ENCODE results near the gene IGSF8. TPM values are rescaled to one million over a fixed set of nuclear protein-coding genes. Genes with fewer than 3 reads are reported as not detected.
"Not testable (repeated sequence)": the region's sequence is repeated elsewhere in the genome, so short reads cannot be mapped to it uniquely, and the experiment has no call there.

The IGSF8 gene
- total RNA-seq, 2 experiments from 2014 or later = 41.7 to 44.4 TPM

DNA sequence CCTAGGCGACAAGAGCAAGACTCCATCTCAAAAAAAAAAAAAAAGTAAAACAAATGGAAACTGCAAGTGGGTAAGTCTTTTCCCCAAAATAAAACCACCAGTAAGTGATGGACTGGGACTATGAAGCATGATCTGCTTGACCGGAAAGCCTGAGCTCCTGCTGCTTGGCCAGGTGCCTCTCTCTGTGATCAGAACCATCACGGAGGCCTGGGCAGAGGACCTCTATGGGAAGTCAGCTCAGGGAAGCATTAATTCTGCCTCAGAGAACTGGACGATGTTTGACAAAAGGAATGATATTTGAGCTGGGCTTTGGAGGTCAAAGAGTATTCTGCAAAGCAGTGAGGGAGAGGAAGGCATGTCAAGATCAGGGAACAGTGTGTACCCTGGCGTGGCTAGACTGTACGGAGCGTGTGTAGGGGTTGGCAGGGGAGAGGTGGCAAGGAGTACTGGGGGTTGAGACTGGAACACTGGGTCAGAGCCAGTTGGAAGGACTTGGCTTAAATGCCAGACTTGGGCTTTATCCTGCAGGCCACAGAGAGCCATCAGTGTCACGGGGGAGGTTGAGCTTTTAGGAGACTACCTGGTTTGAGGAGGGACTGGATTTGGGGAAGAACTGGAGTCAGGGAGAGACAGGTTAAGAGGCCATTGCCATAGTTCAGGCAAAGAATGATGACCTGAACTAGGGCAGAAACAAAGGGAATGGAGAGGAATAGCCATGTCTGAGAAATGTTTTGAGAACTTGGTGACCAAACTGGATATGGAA is 33.6 kb upstream of the IGSF8 start:
- no peaks in the 10 kb centered on the region for H3K36me3 Mint-ChIP-seq (ENCODE audit: low read depth)
- no peak overlapping the region for H3K4me3 Mint-ChIP-seq
- ATAC-seq = no peak
- H3K27me3 Mint-ChIP-seq (ENCODE audit: low read depth) = peaks cover 25% of the 10 kb centered on the region
- no peaks in the 10 kb centered on the region for H3K4me1 Mint-ChIP-seq (ENCODE audit: low read depth)
- CTCF ChIA-PET = interaction anchor here (0.6 kb wide), 1 partner anchor 160 kb away, joined by 3 read pairs; no protein-coding TSS in a partner anchor
- POLR2A ChIA-PET = no interaction called here
- no peak for DNase-seq
- no peak overlapping the region for H3K27ac Mint-ChIP-seq
- H3K9me3 Mint-ChIP-seq (ENCODE audit: insufficient read depth) = no peaks in the 10 kb centered on the region

DNA sequence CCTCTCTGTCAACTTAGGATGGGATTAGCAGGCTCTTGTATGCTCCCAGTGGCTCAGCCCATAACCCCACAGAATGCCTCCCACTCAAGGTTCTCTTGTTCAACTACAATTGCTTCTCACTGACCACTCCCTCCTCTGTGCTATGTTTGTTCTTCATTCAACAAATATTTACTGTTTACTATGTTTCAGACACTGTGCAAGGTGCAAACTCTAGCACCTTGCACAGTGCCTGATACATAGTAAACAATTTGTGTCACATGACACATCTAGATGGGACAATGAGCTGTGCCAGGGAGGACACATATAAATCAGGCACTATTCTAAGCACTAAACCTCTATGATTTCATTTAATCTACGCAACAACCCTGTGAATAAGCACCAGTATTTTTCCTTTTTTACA is 32.5 kb upstream of the IGSF8 start:
- no peaks in the 10 kb centered on the region for H3K4me1 Mint-ChIP-seq (ENCODE audit: low read depth)
- ATAC-seq (no peak), DNase-seq (no peak)
- H3K36me3 Mint-ChIP-seq (ENCODE audit: low read depth) = no peaks in the 10 kb centered on the region
- no peak overlapping the region for H3K4me3 Mint-ChIP-seq
- ChIA-PET POLR2A (no interaction called here), CTCF (interaction anchor here (1.4 kb wide), 1 partner anchor 245 kb away, joined by 4 read pairs; no protein-coding TSS in a partner anchor)
- peaks cover 25% of the 10 kb centered on the region for H3K27me3 Mint-ChIP-seq (ENCODE audit: low read depth)
- H3K9me3 Mint-ChIP-seq (ENCODE audit: insufficient read depth) = no peaks in the 10 kb centered on the region
- no peak overlapping the region for H3K27ac Mint-ChIP-seq

DNA sequence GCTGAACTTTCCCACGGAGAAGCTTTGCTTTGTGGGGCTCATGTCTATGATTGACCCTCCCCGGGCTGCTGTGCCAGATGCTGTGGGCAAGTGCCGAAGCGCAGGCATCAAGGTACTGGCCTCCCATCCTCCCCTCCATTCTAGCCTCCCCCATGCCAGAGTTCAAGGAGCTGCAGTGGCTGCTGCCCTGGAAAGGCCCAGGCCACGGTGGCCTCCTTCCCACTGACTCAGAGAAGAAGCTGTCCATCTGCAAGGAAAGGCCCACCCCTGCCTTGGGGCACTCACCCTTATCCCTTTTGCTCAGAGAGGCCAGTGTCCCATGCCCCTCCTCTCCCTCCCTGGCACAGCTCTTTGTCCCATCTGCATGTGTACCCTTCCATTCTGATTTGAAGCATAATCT is 32.1 kb upstream of the IGSF8 start:
- H3K4me3 Mint-ChIP-seq = no peak overlapping the region
- no peaks in the 10 kb centered on the region for H3K9me3 Mint-ChIP-seq (ENCODE audit: insufficient read depth)
- no peaks in the 10 kb centered on the region for H3K36me3 Mint-ChIP-seq (ENCODE audit: low read depth)
- POLR2A ChIA-PET = no interaction called here
- H3K4me1 Mint-ChIP-seq (ENCODE audit: low read depth) = no peaks in the 10 kb centered on the region
- peaks cover 25% of the 10 kb centered on the region for H3K27me3 Mint-ChIP-seq (ENCODE audit: low read depth)
- H3K27ac Mint-ChIP-seq = no peak overlapping the region
- ATAC-seq = no peak
- CTCF ChIA-PET = interaction anchor here (1.4 kb wide), 1 partner anchor 246 kb away, joined by 4 read pairs; no protein-coding TSS in a partner anchor
- no peak for DNase-seq

DNA sequence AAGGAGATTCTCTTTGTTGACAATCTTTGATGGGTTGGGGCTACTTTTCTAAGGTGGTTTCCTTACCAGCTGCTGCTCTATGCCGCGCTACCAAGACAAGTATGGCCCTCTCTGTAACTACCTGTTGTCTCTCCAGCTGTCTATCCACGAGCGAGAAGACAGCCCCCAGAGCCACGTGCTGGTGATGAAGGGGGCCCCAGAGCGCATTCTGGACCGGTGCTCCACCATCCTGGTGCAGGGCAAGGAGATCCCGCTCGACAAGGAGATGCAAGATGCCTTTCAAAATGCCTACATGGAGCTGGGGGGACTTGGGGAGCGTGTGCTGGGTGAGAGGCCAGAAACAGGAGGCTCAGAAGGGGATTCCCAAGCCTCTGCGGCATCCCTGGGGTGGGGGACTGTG is 31.5 kb upstream of the IGSF8 start:
- no peak for ATAC-seq
- DNase-seq = no peak
- Mint-ChIP-seq H3K27ac (no peak overlapping the region), H3K36me3 (ENCODE audit: low read depth) (no peaks in the 10 kb centered on the region), H3K9me3 (ENCODE audit: insufficient read depth) (no peaks in the 10 kb centered on the region), H3K4me1 (ENCODE audit: low read depth) (no peaks in the 10 kb centered on the region), H3K4me3 (no peak overlapping the region), H3K27me3 (ENCODE audit: low read depth) (peaks cover 25% of the 10 kb centered on the region)
- ChIA-PET POLR2A (no interaction called here), CTCF (interaction anchor here (1.4 kb wide), 1 partner anchor 246 kb away, joined by 4 read pairs; no protein-coding TSS in a partner anchor)

DNA sequence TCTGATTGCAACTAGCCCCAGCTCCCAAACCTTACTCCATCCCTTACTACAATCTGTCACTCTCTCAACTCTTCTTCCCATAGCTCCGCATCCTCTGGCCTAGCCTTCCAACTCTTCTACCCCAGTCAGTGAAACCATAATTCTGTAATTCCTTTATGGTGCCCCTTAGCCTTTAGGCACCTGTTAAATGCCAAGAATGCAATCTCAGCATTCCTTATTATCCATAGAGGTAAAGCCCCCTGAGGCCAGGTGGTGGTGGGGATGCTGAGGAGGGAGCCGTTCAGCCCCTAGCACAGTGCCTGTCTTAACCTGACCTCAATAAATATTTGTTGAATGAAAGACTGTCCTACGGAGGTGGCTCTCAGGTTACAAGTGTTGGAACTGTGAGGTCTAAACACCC is 31.1 kb upstream of the IGSF8 start:
- Mint-ChIP-seq H3K27ac (no peak overlapping the region), H3K36me3 (ENCODE audit: low read depth) (no peaks in the 10 kb centered on the region), H3K9me3 (ENCODE audit: insufficient read depth) (no peaks in the 10 kb centered on the region), H3K4me1 (ENCODE audit: low read depth) (no peaks in the 10 kb centered on the region), H3K4me3 (no peak overlapping the region), H3K27me3 (ENCODE audit: low read depth) (peaks cover 25% of the 10 kb centered on the region)
- ChIA-PET CTCF (interaction anchor here (1.4 kb wide), 1 partner anchor 247 kb away, joined by 4 read pairs; no protein-coding TSS in a partner anchor), POLR2A (no interaction called here)
- DNase-seq = no peak
- no peak for ATAC-seq

DNA sequence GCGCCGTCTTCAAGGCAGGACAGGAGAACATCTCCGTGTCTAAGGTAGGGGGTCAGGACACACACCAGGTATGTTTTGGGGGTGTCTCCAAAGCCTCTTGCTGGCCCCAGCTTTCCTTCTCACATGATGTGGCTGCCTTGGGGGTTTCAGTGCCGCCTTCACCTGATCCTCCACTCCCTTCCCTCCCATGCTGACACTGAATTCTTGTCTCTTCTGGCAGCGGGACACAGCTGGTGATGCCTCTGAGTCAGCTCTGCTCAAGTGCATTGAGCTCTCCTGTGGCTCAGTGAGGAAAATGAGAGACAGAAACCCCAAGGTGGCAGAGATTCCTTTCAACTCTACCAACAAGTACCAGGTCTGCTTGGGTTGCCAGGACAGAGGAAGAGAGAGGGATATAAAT is 30.6 kb upstream of the IGSF8 start:
- CTCF ChIA-PET = no interaction called here
- DNase-seq = no peak
- POLR2A ChIA-PET = no interaction called here
- ATAC-seq = no peak
- Mint-ChIP-seq H3K27me3 (ENCODE audit: low read depth) (peaks cover 25% of the 10 kb centered on the region), H3K36me3 (ENCODE audit: low read depth) (no peaks in the 10 kb centered on the region), H3K27ac (no peak overlapping the region), H3K9me3 (ENCODE audit: insufficient read depth) (no peaks in the 10 kb centered on the region), H3K4me3 (no peak overlapping the region), H3K4me1 (ENCODE audit: low read depth) (no peaks in the 10 kb centered on the region)

DNA sequence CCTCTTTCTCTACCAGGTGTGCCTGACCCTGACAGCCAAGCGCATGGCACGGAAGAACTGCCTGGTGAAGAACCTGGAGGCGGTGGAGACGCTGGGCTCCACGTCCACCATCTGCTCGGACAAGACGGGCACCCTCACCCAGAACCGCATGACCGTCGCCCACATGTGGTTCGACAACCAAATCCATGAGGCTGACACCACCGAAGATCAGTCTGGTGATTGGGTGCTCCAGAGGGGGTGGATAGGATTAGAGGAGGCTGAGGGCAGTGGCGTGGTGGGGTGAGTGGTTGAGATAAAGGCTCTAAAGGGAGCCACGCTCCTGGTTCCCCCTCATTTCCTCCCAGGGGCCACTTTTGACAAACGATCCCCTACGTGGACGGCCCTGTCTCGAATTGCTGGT is 30.2 kb upstream of the IGSF8 start:
- H3K4me3 Mint-ChIP-seq = no peak overlapping the region
- H3K4me1 Mint-ChIP-seq (ENCODE audit: low read depth) = no peaks in the 10 kb centered on the region

DNA sequence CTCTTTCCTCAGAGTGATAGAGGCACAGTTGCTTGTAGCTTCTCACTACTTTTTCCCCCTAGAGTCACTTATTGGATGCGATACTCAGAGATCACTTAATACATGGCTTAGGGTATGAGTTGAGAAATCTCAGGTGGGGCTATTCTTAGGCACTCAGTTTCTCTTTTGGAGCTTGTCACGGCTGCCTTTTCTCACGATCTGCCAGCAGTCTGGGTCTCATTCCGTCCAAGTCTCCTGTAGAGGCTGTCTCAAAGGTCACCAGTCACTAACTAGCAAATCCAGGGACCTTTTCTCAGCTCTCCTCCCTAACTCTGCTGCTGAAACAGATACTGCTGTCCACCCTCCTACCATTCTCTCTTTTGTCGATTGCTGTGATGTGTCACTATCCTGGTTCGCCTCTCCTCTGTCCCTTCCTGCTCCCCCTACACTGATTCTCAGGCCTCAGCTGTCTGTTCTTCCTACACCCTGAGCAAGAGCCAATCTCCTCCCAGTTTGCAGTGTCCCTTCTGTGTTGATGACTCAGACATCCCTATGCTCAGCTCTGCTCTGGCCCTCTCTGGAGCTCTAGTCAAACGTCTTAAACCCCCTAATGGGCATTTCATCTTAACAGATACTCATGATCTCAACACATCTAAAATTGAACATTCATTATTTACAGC is 29.6 kb upstream of the IGSF8 start:
- no peak overlapping the region for H3K27ac Mint-ChIP-seq
- H3K4me3 Mint-ChIP-seq = no peak overlapping the region
- ATAC-seq (no peak), DNase-seq (no peak)
- no peaks in the 10 kb centered on the region for H3K4me1 Mint-ChIP-seq (ENCODE audit: low read depth)
- POLR2A ChIA-PET = no interaction called here
- peaks cover 22% of the 10 kb centered on the region for H3K27me3 Mint-ChIP-seq (ENCODE audit: low read depth)
- CTCF ChIA-PET = interaction anchor here (0.7 kb wide), 1 partner anchor 249 kb away, joined by 3 read pairs; no protein-coding TSS in a partner anchor
- H3K9me3 Mint-ChIP-seq (ENCODE audit: insufficient read depth) = no peaks in the 10 kb centered on the region
- H3K36me3 Mint-ChIP-seq (ENCODE audit: low read depth) = no peaks in the 10 kb centered on the region

More for the DNA sequence above, 30.2 kb upstream of the IGSF8 start:
- no peak for ATAC-seq
- no peak for DNase-seq
- Mint-ChIP-seq H3K36me3 (ENCODE audit: low read depth) (no peaks in the 10 kb centered on the region), H3K9me3 (ENCODE audit: insufficient read depth) (no peaks in the 10 kb centered on the region), H3K27ac (no peak overlapping the region), H3K27me3 (ENCODE audit: low read depth) (peaks cover 22% of the 10 kb centered on the region)
- CTCF ChIA-PET = no interaction called here
- POLR2A ChIA-PET = no interaction called here

DNA sequence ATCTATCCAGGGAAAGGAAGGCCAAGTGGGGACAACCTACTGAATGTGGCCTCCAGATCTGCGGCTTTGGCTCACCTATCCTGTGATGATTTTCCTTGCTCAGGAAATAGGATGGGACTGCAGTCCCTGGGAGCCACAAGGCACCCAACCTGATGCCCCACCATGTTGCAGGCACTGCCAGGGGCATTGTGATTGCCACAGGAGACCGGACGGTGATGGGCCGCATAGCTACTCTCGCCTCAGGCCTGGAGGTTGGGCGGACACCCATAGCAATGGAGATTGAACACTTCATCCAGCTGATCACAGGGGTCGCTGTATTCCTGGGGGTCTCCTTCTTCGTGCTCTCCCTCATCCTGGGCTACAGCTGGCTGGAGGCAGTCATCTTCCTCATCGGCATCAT is 29.0 kb upstream of the IGSF8 start:
- Mint-ChIP-seq H3K4me3 (no peak overlapping the region), H3K9me3 (ENCODE audit: insufficient read depth) (no peaks in the 10 kb centered on the region), H3K27ac (no peak overlapping the region), H3K27me3 (ENCODE audit: low read depth) (peaks cover 16% of the 10 kb centered on the region), H3K4me1 (ENCODE audit: low read depth) (no peaks in the 10 kb centered on the region), H3K36me3 (ENCODE audit: low read depth) (no peaks in the 10 kb centered on the region)
- no peak for DNase-seq
- ChIA-PET CTCF (no interaction called here), POLR2A (no interaction called here)
- ATAC-seq = no peak

DNA sequence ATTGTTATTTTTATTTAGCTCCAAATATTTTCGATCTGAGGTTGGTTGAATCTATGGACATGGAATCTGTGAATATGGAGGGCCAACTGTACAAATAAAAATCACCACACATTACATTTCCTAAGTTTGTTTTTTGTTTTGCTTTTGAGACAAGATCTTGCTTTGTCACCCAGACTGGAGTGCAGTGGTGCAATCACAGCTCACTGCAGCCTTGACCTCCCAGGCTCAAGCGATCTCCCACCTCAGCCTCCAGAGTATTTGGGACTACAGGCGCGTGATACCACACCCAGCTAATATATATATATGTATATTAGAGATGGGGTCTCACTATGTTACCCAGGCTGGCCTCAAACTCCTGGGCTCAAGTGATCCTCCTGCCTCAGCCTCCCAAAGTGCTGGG is 27.9 kb upstream of the IGSF8 start:
- POLR2A ChIA-PET, ATAC-seq: not testable (repeated sequence)

DNA sequence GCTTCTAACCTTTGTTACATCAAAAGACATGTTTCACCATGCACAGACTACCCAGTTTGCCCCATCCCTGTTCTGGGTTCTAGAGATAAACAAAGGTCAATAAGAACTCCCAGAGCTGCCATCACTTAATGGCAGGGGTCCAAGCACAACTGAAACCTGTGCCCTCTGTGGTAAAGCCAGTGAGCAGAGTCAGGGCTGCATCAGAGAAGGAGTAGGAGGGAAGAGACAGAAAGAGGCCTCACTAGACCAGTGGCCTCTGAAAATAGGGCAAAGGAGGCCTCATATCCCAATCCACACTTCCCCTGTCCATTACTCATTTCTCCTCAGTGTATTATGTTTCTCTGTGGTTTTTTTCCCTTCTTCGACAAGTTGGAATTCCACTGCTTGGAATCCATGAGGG is 27.3 kb upstream of the IGSF8 start:
- DNase-seq (no peak), ATAC-seq (no peak)
- H3K9me3 Mint-ChIP-seq (ENCODE audit: insufficient read depth) = no peaks in the 10 kb centered on the region
- CTCF ChIA-PET = no interaction called here
- no peaks in the 10 kb centered on the region for H3K36me3 Mint-ChIP-seq (ENCODE audit: low read depth)
- peaks cover 5% of the 10 kb centered on the region for H3K27me3 Mint-ChIP-seq (ENCODE audit: low read depth)
- no peak overlapping the region for H3K27ac Mint-ChIP-seq
- H3K4me3 Mint-ChIP-seq = no peak overlapping the region
- H3K4me1 Mint-ChIP-seq (ENCODE audit: low read depth) = no peaks in the 10 kb centered on the region
- POLR2A ChIA-PET = no interaction called here

More for the DNA sequence above, 27.9 kb upstream of the IGSF8 start:
- H3K36me3 Mint-ChIP-seq (ENCODE audit: low read depth); H3K27me3 Mint-ChIP-seq (ENCODE audit: low read depth); H3K4me3 Mint-ChIP-seq; H3K4me1 Mint-ChIP-seq (ENCODE audit: low read depth); H3K27ac Mint-ChIP-seq; H3K9me3 Mint-ChIP-seq (ENCODE audit: insufficient read depth); CTCF ChIA-PET; DNase-seq: not testable (repeated sequence)

DNA sequence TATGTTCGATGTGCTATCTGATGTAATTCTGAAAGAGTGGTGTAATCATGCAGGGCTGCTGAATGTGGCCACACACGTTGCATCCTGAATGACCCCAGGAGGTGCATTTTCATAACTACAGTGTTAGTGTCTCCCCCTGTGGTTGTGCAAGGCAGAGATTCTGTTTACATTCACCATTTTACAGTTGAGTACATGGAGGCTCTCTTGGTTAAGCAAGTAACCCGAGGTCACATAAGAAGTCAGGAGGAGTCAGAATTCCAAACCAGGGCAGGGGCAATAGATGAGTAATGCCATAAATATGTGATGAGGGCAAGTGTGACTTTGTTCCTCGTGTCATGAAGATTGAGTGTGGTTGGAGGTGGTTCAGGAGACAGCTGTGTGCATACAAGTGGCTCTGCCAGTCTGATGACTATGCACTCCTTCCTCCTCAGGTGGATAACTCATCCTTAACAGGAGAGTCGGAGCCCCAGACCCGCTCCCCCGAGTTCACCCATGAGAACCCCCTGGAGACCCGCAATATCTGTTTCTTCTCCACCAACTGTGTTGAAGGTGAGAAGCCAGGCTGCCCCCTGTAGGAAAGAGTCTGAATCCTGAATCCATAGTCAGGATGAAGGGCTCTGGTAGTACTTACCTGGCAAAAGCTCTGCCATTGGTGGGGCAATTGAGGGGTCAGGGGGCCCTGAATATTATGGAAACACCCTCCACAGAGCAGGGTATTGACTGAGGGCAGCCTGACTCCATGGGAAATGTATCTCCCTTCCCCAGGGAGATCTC is 26.5 kb upstream of the IGSF8 start:
- ATAC-seq (no peak), DNase-seq (no peak)
- Mint-ChIP-seq H3K4me3 (no peak overlapping the region), H3K36me3 (ENCODE audit: low read depth) (no peaks in the 10 kb centered on the region), H3K4me1 (ENCODE audit: low read depth) (no peaks in the 10 kb centered on the region), H3K27ac (no peak overlapping the region), H3K9me3 (ENCODE audit: insufficient read depth) (no peaks in the 10 kb centered on the region), H3K27me3 (ENCODE audit: low read depth) (peaks cover 2% of the 10 kb centered on the region)
- ChIA-PET POLR2A (no interaction called here), CTCF (no interaction called here)

Data from activated CD8-positive, alpha-beta T cell treated with anti-CD3 and anti-CD28 coated beads, Interleukin-2, amount 10 ng/mL, durations not matched to agents 7 days and 5 days (primary cell).